ENCODE measurements around the gene TRMT10C.

Gene TRMT10C

DNA sequence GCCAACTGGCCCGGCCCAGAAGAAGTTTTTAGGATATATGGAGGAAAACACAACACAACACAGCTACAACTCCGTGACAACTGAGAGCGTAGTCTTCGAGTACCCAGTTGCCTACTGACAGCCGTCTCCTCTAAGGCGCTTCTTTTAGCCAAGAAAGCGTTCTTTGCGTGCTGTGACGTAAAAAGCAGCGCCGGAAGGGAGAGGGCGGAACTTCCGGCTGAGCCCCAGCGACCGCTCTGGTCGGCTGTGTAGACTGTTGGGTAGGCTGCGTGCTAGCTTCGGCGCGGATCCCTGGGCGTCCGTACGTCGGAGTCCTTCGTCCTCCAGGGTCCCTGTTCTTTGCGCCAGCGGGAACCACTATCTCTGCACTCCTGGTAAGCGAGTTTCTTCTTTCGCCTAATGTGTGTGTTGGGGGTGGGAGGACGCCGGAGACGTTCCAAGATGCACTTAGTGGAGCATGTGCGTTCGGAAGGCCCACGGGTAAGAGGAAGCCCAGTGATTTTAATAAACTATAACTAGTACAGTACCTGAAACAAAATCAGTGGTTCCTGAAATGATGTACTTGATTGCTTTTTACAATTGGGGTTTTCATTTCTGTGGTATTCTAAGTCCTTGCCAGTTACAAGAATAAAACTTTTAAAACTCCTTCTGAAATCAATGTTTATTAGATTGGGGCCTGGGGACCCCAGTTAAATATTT lies at the start of gene TRMT10C:
TRMT10C (plus strand) TSS at position 239 of the 699 bp plus-strand sequence. CDS start 2,914 bp downstream, outside the sequence.
- H3K27me3 ChIP-seq (replicated peaks; ENCODE audit: control insufficient read depth, insufficient read depth, low read length): no peaks in the 10 kb centered on the region
- DNase-seq (ENCODE audit: extremely low read depth, insufficient read length): peak; percentile 92
- peaks cover 2% of the 10 kb centered on the region for H3K36me3 ChIP-seq (ENCODE audit: control insufficient read depth, insufficient read depth, low read length)
- H3K4me3 ChIP-seq (replicated peaks; ENCODE audit: low read depth, low read length): peak within 1 kb of the TSS; percentile 82
- TF ChIP-seq, protein P1, sequence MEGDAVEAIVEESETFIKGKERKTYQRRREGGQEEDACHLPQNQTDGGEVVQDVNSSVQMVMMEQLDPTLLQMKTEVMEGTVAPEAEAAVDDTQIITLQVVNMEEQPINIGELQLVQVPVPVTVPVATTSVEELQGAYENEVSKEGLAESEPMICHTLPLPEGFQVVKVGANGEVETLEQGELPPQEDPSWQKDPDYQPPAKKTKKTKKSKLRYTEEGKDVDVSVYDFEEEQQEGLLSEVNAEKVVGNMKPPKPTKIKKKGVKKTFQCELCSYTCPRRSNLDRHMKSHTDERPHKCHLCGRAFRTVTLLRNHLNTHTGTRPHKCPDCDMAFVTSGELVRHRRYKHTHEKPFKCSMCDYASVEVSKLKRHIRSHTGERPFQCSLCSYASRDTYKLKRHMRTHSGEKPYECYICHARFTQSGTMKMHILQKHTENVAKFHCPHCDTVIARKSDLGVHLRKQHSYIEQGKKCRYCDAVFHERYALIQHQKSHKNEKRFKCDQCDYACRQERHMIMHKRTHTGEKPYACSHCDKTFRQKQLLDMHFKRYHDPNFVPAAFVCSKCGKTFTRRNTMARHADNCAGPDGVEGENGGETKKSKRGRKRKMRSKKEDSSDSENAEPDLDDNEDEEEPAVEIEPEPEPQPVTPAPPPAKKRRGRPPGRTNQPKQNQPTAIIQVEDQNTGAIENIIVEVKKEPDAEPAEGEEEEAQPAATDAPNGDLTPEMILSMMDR (IDR thresholded peaks at IDR 0.05; ENCODE audit: insufficient read depth, low read length, poor library complexity, severe bottlenecking): no peak

DNA sequence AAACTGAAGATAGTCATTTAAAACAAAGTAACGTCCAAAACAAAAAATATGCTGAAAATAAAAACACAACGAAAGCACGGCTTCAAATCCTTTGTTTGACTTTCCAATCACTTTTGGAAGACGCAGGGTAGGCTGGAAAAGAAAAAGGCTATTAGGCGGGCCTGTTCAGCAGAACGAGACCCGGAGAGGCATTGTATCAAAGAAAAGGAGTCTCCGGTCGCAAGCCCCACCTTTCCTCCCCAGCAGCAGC lies 49.3 kb upstream of the TRMT10C start:
- Histone ChIP-seq H3K27me3 (replicated peaks; ENCODE audit: control insufficient read depth, insufficient read depth, low read length) (no peaks in the 10 kb centered on the region), H3K36me3 (ENCODE audit: control insufficient read depth, insufficient read depth, low read length) (no peaks in the 10 kb centered on the region), H3K4me3 (replicated peaks; ENCODE audit: low read depth, low read length) (peak overlapping the region; percentile 78)
- TF ChIP-seq, protein P1 (IDR thresholded peaks at IDR 0.05; ENCODE audit: insufficient read depth, low read length, poor library complexity, severe bottlenecking): no peak
- no peak for DNase-seq (ENCODE audit: extremely low read depth, insufficient read length)

DNA sequence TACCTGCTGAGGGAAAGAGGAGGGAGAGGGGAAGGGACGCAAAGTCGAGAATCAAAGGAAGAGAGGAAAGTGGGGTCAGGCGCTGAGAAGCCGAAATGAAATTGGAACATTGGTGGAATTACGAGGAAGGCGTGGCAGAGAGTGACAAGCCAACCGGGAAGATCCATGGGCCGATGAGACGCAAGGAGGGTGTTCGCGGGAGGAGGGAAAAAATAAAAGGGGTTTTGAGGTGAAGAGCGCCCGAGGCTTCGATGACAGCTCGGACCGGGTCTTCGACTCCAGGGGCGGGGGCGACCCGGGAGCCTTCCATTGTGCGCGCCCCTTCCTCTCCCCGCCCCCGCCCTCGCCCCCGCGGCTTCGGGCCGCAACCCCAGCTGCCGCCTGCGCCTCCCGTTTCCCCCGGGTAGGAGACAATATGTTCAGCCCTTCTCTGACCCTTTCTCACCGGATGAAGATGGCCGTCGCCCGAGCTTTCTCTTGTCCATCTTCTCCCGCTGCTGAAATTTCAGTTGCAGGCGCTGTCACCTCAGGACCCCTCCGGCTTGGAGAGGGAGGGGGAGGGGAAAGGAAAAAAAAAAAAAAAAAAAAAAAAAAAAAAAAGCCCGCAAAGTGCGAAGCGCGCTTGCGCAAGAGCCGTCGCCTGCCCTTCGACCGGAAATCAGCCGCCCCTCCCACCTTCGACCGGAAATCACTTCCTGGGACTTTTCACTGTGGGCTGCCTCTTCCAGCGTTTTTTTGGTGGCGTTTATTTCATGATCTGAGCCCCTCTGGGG lies 48.8 kb upstream of the TRMT10C start, which contains the start of gene SENP7:
SENP7 (minus strand) TSS at position 567 of the 773 bp plus-strand sequence; CDS start at position 485, 82 bp downstream.
- H3K4me3 ChIP-seq (replicated peaks; ENCODE audit: low read depth, low read length): peak within 1 kb of the TSS; percentile 78
- H3K36me3 ChIP-seq (ENCODE audit: control insufficient read depth, insufficient read depth, low read length): no peaks in the 10 kb centered on the region
- TF ChIP-seq, protein P1 (IDR thresholded peaks at IDR 0.05; ENCODE audit: insufficient read depth, low read length, poor library complexity, severe bottlenecking): no peak
- H3K27me3 ChIP-seq (replicated peaks; ENCODE audit: control insufficient read depth, insufficient read depth, low read length): no peaks in the 10 kb centered on the region
- peak; percentile 76 for DNase-seq (ENCODE audit: extremely low read depth, insufficient read length)

DNA sequence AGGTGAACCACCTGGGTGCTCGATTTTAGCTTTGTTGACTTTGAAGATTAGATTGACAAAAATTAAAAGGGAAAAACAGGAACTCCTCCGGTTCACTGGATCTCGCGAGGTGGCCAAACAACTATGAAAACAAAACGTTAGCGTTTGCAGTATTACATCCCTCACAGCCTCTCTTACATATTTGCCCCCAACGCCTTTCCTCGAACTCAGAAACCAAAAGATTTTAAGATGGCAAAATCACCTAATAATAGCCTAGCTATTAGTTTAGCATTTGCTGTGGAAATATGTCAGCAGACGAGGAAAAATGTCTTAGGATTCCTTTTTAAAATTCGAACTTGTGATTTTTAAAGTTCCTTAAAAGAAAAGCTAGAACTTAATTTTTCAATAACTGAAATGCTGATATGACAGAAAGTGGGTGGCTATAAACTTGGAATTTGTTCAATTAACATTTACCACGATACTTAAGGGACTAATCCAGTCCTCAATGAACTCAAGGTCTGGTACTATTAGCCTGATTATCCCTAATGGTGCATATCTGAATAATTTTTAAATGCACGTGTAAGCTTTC lies 48.2 kb upstream of the TRMT10C start:
- Histone ChIP-seq H3K36me3 (ENCODE audit: control insufficient read depth, insufficient read depth, low read length) (no peaks in the 10 kb centered on the region), H3K27me3 (replicated peaks; ENCODE audit: control insufficient read depth, insufficient read depth, low read length) (no peaks in the 10 kb centered on the region), H3K4me3 (replicated peaks; ENCODE audit: low read depth, low read length) (peak overlapping the region; percentile 78)
- TF ChIP-seq, protein P1 (IDR thresholded peaks at IDR 0.05; ENCODE audit: insufficient read depth, low read length, poor library complexity, severe bottlenecking): no peak
- DNase-seq (ENCODE audit: extremely low read depth, insufficient read length): no peak

DNA sequence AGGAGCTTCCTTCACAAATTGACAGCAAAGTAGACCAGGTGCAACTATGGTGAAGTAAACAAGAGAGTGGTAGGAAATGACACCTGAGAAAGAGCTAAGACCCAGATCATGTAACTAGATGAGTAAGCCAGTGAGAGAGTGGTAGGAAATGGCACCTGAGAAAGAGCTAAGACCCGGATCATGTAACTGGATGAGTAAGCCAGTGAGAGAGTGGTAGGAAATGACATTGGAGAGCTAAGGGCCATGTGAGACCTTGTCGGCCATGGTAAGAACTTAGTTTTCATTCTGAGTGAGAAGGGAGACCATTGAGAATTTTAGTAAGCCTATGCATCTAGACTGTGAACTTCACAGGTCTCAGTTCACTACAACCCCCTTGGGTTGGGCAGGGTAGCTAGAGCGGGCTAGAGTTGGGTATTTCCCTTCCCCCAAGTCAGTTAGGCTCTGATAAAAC lies 43.2 kb upstream of the TRMT10C start:
- TF ChIP-seq, protein P1 (IDR thresholded peaks at IDR 0.05; ENCODE audit: insufficient read depth, low read length, poor library complexity, severe bottlenecking): no peak
- peak; percentile 51 for DNase-seq (ENCODE audit: extremely low read depth, insufficient read length)
- no peaks in the 10 kb centered on the region for H3K36me3 ChIP-seq (ENCODE audit: control insufficient read depth, insufficient read depth, low read length)
- peak overlapping the region; percentile 43 for H3K4me3 ChIP-seq (replicated peaks; ENCODE audit: low read depth, low read length)
- no peaks in the 10 kb centered on the region for H3K27me3 ChIP-seq (replicated peaks; ENCODE audit: control insufficient read depth, insufficient read depth, low read length)

Measured in GM06990 (cell line).